Activated CD4-positive, alpha-beta T cell treated with anti-CD3 and anti-CD28 coated beads, Interleukin-2, Interleukin-6, amounts not matched to agents 100 ng/mL and 50 ng/mL, durations not matched to agents 16 hours and 8 hours (primary cell): Measurements from ENCODE around the gene WBP1.

Experiments
- DNase-seq: peaks from one replicate; pipeline ENCODE4 v3.0.0-alpha.2; 2020

WBP1 gene

GRCh38 chr2:74486141-74486540, 27.9 kb downstream of the WBP1 start:
- no peak for DNase-seq

GRCh38 chr2:74488643-74489481, 30.6 kb downstream of the WBP1 start:
- no peak for DNase-seq

GRCh38 chr2:74489906-74490305, 31.7 kb downstream of the WBP1 start:
- DNase-seq, result no peak

- no peak for DNase-seq
Measured at GRCh38 chr2:74491648-74492544, 33.7 kb downstream of the WBP1 start.

- no peak for DNase-seq
Measured at GRCh38 chr2:74493546-74493945, 35.3 kb downstream of the WBP1 start.

GRCh38 chr2:74495440-74495839, 37.2 kb downstream of the WBP1 start:
- DNase-seq, result no peak

- no peak for DNase-seq
Measured at GRCh38 chr2:74496997-74497776, 38.9 kb downstream of the WBP1 start.

GRCh38 chr2:74497777-74498499, 39.7 kb downstream of the WBP1 start:
- no peak for DNase-seq

GRCh38 chr2:74498500-74499266, 40.4 kb downstream of the WBP1 start:
- DNase-seq, result peak; percentile 67

GRCh38 chr2:74499267-74499939, 41.2 kb downstream of the WBP1 start, which contains the start of gene LBX2:
Gene LBX2, minus strand, starts transcription at chr2:74499603. Its CDS starts 66 bp downstream, at chr2:74499537.
- DNase-seq, result peak; percentile 46

- DNase-seq, result no peak
Measured at GRCh38 chr2:74499940-74500577, 41.8 kb downstream of the WBP1 start.

- no peak for DNase-seq
Measured at GRCh38 chr2:74500578-74500946, 42.3 kb downstream of the WBP1 start.

- no peak for DNase-seq
Measured at GRCh38 chr2:74501335-74502071, 43.3 kb downstream of the WBP1 start.

GRCh38 chr2:74502147-74502719, 44.0 kb downstream of the WBP1 start:
- no peak for DNase-seq

- peak; percentile 80 for DNase-seq
Measured at GRCh38 chr2:74502720-74503505, 44.7 kb downstream of the WBP1 start.

GRCh38 chr2:74503506-74504475, 45.6 kb downstream of the WBP1 start:
- DNase-seq, result no peak

- DNase-seq, result no peak
Measured at GRCh38 chr2:74504591-74504990, 46.4 kb downstream of the WBP1 start.
